Activated gamma-delta T cell treated with anti-CD3 and anti-CD28 coated beads, Interleukin-2, amount 50 U/mL, for 16 hours (primary cell): ENCODE results near the gene BLMH.

Experiments
- DNase-seq: peaks from one replicate; pipeline ENCODE4 v3.0.0-alpha.2; 2020; ENCODE audit warnings: low read depth

BLMH gene

DNA sequence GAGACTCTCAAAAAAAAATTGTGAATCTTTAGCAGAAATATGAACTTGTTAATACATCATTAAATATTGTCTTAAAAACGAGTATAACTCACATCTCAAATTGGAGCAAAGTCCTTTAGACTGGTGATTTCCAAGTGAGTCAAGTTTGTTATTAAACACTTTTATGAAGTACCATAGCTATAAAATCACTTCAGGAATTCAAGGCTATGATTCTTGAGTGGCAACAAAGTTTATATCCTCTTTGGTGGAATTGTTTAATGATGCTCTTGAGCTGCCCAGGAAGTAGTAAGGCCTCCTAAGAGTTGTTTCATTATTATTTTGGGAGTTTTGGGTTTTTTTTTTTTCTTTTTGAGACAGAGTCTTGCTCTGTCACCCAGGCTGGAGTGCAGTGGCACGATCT, 16.7 kb upstream of the BLMH start:
- no peak for DNase-seq

DNA sequence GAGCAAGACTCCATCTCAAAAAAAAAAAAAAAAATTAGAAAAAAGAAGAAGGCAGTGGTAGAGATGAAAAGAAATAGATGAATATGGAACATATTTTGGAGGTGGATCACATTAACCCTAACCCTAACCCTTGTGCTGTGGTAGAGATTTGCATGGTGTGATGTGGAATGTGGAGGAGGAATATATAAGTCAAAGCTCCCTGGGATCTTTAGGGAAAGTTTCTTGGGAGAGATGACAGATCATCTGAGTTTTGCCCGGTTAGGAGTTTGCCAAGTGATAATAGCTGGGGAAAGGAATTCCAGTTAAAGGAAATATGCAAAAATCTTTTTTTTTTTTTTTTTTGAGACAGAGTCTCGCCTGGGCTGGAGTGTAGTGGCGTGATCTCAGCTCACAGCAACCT, 13.0 kb upstream of the BLMH start:
- no peak for DNase-seq

DNA sequence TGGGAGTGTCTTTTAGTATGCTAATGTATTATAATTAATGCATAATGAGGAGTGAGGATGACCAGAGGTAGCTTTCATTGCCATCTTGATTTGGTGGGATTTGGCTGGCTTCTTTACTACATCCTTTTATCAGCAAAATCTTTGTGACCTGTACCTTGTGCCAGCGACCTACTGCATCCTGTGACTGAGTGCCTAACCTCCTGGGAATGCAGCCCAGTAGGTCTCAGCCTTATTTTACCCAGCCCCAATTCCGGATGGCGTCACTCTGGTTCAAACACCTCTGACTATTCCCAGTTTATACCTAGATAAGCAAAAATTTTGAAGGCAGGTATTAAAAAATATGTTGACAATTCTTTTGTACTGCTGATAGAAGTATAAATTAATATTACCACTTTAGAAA, 10.5 kb upstream of the BLMH start:
- DNase-seq: no peak

DNA sequence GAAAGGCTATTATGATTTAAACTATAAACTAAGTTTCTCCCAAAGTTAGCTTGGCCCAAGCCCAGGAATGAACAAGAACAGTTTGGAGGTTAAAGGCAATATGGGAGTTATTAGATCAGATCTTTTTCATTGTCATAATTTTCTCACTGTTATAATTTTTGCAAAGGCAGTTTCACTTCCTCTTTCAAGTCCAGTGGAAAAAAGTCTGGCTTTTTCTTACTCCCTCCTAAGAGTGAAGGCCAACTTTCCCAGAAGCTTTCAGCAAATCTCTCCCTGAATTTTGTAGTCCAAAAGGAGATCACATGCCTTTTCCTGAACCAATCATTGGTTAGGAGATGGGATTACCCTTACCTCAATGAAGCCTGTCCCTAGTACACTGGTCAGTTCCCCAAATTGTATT, 9.1 kb upstream of the BLMH start:
- no peak for DNase-seq

DNA sequence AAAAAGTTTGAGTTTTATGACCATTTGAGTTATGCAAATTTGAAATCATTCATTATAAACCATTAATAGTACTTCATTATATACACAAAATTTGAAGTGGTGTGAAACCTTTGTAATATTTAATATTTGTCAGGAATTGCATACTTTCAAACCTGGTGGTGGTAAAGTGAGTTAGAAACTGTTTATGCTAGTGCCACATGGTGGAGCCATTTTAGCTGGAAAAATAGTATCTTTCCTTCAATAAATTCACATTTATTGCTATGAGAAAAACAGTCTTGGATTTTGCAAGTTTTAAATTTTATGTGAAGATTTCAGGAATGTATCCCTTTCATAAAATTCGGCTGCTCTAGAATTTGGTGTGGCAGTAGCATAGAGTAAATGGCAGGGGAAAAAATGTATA, 7.3 kb upstream of the BLMH start:
- no peak for DNase-seq

DNA sequence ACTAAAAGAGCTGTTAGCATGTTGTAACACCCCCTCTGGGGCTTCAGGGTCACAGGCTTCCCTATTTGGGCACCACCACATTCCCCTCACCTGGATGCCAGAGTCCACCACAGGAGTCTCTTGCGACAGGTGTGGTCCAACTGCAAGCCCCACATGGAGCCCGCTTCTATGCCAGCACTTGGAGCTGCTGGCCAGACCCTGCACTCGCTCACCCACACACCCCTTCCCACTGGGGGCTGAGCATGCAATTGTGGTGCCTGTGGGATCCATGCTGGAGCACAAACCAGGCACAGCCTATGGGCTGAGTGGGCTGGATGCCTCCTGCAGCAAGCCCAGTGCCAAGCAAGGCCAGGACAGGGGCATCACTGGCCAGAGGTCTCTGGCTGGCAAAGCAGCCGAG, 6.0 kb upstream of the BLMH start:
- no peak for DNase-seq

DNA sequence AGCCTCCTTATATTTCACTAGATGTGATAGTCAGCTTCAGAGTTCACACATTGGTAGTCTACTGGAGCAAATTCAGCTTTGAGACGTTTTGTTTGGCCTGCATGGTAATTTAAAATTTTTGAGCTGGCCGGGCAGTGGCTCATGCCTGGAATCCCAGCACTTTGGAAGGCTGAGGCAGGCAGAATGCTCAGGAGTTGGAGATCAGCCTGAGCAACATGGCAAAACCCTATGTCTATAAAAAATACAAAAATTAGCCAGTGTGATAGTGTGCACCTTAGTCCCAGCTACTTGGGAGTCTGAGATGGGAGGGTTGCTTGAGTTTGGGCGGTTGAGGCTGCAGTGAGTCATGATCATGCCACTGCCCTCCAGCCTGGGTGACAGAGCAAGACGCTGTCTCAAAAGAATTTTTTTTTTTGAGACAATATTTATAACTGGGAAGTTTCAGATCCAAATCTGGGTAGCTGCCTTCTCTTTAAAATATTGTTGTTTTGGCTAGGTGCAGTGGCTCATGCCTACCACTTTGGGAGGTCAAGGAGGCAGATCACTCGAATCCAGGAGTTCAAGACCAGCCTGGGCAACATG, 4.8 kb upstream of the BLMH start:
- DNase-seq: no peak

DNA sequence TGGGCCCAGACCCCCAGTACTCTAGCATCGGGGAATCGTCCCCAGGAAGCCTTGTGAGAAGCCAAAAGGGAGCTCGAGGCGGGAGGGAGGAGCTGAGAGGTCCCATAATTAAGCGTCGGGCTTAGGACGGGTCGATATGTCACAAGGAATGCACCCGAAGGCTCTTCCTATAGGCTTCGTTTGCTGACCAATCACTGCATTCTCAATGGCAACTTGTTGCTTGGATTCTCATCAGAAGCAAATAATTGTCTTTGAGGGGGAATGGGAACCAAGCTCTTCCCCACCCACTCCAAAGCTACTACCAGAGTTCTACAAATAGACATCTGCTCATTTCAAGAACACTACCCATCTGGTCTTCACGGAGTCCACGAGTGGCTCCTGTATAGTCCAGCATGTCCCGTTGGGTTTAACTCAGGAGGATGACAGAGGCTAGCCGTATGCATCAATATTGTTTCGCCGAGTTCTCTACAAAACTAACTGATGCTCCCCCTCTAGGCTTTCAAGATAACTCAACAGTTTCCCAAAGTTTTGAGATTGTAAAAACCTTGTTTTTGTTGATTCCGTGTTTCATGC, 628 bp upstream of the BLMH start:
- DNase-seq: no peak

DNA sequence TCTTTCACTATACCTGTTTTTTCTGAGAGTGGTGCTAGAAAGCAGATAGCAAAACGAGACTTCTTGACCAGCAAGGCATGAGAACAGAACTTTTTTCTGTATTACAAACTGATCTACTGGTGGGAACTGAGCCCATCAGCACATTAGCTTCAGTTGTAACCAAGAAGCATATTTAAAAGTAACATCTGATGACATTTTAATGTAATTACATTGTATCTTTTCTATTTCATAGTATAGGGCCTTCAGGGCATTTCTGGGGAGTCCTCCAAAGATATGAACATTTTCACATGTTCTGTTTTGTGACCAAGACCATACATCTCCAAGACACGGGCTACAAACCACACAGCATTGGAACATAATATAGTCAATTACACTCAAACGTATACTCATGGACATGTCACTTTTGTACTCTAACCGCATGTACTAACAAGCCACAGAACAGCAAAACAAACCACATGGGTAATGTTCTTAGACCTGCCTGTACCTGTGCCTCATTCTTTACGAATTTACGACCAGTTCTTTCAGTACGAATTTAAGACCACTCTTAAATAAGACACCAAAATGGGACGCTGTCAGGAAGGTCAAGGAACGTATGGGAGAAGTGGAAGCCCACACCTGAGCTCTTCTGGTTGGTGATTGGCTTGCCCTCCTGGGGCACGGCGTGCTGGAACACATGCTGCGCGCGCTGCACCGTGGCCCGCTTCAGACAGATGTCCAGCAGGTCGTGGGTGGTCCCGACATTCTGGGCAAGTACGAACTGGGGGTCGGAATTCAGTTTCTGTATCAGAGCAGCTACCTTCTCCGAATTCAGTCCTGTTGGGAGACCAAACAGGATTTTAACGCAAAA, 825 bp downstream of the BLMH start:
- DNase-seq: peak; percentile 6

DNA sequence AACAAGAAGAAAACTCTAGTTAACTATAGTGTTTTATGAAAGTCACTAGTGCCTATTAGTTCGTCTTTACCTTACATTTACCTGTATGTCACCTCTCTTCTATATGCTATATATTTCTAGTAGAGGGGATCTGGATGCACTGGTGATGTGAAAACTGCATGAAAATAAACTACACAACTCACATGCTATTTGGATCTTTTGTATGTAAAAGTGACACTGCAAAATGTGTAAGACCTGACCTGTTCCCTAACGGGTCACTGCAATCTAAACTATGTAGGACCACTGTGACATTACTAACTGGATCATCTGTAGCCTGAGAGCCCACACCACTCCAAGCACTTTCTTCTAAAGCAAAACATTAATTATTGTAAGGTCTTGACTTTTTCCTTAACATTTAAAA, 1.7 kb downstream of the BLMH start:
- no peak for DNase-seq

DNA sequence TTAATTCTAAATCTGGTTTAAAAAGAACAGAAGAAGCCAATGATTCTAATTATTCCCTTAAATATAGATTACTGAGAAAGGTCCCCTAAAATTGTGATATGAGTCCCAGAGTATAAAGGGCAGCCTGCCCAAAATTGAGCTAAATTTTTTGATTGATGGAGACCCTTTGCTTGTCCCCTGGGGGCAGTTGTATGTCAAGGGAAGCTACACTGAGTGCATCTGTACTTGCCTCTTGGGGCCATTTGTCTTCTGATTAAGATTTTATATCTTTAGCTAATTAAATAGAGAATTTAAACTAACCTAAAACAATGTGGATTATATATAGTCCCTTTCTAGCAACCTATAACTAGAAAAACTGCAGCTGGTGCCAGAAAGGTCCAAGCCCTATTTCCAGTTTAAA, 12.6 kb downstream of the BLMH start:
- no peak for DNase-seq

DNA sequence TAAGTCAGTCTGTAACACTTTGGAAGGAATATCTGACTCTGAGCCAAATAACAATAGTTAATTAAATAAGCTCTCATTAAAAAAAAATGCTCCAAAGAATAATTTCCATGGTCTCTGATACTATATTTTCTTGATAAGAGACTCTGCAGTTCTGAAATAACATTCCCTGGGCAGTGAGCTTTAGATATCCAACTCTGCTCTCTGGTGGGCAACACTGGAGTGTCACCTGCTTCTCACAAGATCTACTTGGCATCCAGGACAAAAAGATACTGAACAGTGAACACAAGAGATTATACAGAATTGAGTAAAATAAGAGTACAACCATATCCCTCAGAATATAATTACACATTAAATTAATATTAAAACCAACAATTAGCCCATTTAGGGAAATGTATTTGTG, 13.7 kb downstream of the BLMH start:
- DNase-seq: no peak

DNA sequence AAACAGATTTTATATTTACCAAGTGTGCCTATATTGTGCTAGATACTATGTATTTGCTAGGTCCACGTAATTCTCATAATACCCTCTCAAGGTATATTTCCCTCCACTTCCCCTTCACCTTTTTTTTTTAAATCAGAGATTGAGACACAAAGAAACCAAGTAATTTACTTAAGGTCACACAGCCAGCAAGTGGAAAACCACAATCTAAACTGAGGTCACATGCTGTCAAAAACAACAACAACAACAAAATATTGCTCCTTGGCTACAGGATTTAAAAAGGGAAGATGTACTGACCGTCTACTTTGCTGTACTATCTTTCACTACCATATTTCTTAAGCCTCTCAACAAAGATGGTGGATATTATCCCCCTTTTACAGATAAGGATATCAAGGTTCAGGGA, 15.8 kb downstream of the BLMH start:
- no peak for DNase-seq

DNA sequence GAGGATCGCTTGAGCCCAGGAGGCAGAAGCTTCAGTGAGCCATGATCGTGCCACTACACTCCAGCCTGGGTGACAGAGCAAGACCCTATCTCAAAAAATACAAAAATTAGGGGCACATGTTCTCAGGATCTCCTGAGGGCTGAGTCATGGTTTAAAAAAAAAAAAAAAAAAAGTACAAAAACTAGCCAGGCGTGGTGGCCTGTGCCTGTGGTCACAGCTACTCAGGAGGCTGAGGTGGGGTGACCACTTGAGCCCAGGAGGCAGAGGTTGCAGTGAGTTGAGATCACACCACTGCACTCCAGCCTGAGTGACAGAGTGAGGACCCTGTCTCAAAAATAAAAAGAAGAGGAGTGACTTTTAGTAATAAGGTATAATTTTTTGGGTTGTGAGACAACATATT, 16.9 kb downstream of the BLMH start:
- no peak for DNase-seq

DNA sequence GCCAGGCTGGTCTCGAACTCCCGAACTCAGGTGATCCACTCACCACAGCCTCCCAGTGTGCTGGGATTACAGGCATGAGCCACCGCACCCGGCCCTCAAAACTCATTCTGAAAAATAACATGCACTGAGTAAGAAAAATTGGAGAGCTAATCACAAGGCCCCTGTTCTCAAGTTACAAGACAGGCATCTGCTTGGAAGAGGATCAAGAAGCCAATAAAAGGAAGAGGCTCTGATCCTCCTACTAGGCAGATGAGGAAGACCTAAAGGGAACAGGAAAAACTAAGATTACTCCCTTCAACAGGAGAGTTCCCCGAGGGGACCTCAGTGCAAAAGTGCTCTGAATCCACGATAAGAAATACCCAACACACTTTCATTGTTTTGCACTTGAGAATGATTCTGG, 18.4 kb downstream of the BLMH start:
- DNase-seq: no peak

DNA sequence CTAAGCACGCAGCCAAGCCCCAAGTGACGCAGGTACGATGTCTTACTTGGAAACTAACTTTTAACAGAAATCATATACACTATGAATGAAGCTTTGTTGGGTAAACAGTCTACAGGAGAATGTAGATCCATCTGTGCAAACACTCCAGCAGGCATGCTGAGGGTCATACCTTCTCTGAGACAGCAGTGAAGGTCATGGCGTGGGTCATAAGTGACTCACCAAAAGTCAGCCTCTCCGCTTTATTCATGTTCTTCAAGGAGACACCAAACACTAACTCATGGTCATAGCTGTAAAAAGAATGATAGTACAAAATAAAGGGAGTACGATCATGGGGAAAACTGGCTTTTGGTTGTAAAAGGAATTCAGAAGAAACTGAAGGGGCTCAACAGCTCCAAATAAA, 20.6 kb downstream of the BLMH start:
- no peak for DNase-seq

DNA sequence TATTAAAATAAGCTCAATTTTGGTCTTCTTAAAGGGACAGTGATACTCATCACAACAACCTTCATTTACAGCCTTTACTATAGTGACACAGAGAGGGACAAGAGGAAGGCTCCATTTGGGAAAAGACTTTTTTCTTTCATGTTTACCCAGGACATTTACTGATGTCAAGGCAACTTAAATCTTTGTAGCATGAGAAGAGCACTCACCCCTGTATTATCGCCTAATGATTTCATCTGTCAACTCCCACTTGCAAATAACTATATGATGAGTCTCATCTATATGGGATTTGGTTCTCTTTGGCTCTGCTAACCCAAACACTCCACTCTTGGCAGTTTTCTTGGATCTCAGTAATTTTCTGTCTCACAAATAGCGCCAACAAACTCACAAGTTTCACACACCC, 24.1 kb downstream of the BLMH start:
- no peak for DNase-seq

DNA sequence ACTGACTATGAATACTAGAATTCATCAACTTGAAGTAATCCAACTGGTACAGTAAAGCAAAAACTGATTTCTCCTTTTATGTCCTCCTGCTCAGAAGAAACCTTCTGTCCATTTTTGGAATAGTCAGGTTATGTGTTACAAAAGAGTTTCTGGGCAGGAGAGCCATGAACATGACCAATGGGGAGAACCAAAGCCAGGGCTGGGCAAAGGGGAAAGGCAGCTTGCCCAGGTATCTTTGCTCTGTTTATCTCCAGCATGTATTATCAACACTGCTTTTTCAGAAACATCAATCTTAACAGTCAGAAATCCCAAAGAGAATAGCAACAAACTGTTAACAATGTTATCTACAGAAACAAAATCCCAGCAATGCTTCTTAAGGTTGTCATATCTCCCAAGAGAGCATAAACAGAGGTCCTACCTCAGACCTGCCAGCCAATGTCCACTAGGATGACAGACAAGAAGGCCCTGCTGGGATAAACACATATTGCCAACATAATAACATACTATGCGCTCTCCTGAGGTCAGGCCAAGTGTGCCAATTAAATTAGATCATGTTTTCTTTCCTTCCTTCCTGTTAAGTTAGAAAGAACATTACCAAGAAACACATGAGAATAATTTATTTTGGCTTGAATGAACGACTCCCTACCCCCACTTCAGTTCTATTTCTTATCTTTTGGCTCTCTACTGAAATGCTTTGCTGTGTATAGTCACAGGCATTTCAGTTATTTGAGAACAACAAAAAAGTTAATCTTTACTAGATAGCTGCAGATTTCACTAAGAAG, 28.0 kb downstream of the BLMH start:
- no peak for DNase-seq

DNA sequence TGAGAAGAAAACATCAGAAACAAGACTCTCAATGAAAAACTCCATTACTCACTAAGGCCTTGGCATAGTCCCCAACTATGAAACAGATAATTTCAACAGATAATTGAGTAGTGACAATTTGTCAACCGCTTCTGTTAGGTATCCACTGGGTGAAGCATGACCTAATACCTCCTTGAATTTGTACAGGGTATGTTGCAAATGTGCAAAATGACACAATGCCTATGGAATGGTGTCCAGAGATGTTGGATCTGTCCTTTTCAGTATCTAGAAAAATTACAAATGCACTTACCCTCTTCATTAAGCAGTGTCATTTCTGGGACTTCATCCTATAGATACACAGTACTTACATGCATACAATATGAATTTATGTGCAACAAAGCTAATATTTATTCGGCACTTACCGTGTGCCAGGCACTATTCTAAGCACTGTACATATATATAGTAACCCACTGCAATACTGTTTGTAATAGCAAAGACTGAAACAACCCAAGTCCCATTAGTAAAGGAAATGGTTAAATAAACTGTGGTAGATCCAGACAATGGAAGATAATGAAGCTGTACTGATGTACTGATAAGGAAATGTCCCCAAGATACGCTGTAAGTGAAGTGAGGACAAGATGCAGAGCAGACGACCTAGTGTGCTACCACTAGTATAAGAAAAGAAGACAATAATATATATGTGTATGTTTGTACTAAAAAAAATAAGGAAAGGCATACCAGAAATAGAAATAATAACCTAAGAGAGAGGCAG, 34.8 kb downstream of the BLMH start:
- DNase-seq: no peak

DNA sequence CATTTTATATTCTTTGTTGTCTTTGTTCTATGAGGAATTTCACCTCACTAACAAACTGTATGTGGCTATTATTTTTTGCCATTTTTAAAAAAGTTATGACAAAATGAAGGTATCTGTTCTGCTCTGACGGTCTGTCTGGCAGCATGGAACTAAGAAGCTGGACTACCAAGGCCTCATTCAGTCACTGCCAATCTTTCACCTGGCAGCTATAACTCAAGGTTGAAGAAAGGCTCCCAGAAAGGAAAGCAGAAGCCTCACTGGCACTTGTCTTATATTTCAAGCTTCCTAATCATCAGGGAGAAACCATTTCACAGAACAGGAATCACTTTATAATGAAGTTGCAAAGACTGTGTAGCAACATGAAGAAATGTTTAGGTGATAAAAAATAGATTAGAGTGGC, 37.6 kb downstream of the BLMH start:
- DNase-seq: no peak

DNA sequence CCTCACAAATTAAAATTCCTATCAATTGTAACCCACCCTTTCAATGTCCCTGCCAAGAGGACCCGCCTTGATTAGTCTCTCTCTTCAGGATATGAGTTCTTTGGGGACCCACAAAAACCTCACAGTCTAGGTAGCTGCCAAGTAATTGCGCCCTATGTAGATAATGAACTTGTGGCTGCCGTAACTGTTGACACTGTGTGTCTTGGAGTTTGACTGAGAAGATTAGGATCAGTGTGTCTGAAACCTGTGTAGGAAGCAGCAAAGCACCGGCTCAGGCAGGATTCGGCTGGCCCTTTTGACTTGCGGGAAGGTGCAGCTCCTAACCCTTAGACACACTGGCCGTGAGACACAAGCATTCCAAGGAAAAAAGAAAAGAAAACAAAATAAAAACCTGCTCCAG, 38.4 kb downstream of the BLMH start:
- DNase-seq: no peak

DNA sequence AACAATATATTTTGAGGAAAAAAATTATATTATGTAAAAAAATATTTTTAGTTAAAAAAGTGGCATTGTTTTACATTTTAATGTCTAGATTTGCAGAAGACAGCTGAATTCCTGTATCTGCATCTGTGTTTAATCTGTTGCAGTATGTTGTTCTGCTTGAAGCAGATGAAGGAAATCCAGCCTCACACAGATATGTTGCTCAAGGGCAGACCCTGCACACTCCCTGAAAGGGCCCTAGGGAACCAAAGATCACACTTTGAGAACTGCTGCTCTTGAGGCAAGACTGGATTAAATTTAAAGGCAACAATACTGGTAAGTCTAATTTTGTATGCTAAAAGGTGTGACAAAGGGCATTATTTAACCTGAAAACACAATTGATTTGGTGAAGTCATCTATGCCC, 39.8 kb downstream of the BLMH start:
- DNase-seq: no peak
